Amygdala (tissue), 56 donors: ENCODE data around the gene SORCS3.

Experiments used
- DNase-seq, 56 donors: peaks; one replicate each; lab custom pipeline; 2025; lab: John Stamatoyannopoulos, UW

The SORCS3 gene

DNA sequence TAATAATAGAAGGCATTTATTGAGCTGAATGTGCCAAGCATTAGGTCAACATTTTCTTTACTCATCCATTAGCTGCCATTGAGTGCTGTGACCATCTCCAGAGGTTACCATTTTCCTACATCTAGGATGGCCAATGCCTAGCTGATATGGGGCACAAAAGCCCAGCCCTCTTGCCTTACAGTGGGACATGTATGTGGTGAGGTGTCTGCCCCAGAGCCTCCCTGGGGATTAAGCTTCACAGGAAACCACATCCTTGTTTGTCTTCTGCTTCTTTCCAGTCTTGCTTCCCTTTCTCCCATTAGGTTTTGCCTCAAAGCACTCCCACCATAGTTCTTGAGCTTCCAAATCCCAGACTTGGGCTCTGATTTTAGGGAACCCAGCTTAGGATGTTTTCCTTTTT lies 258.7 kb downstream of the SORCS3 start:
- no peak for DNase-seq

GRCh38 chr10:104903433-104903832 lies 262.3 kb downstream of the SORCS3 start:
- DNase-seq: no peak

DNA sequence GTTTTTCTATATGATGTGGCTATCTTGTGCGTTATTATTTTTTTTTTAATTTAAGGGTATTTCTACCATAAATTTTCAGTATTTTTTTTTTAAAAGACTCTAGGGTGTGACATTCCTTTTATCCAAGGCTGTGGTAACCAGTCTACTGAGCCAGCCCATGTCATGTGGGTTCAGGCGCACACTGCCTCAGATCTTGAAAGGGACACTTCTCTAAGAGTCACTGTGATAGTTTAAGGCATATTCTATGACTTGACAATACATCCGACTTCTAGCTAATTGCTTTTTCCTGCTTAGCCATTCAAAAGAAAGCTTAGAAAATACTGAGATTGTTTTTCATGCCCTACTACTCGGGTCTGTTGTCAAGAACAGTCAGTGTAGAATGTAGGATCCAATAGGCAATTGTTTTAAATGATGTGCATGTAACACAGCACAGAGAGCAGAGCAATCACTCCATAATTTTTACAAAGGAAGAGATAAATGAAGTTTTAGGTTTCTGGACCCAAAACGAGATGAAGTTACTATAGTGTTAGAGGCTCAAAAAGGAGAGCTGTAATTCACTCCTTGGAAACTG lies 263.7 kb downstream of the SORCS3 start:
- no peak for DNase-seq

GRCh38 chr10:104906112-104906511 lies 265.0 kb downstream of the SORCS3 start:
- no peak for DNase-seq

GRCh38 chr10:104907521-104907920 lies 266.4 kb downstream of the SORCS3 start:
- no peak for DNase-seq

DNA sequence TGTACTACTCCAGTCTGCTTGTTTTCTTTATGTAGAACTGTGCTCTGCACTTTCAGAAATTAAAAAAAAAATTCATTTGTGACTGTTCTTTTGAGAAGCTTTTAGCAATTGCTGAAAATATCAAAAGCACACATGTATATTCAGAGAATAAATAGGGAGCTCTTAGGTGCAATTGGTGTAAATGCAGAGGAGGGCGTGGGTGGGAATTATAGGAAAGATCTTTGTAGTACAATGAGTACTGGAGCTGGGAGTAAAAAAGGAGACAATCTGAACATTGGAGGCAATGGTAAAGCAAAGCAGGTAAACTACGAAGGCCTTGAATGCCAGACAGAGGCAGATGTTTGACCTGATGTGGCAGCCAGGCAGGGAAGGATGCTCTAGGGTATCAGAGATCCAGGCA lies 267.5 kb downstream of the SORCS3 start:
- peak in 1 of 56 donors; percentile 16 for DNase-seq

DNA sequence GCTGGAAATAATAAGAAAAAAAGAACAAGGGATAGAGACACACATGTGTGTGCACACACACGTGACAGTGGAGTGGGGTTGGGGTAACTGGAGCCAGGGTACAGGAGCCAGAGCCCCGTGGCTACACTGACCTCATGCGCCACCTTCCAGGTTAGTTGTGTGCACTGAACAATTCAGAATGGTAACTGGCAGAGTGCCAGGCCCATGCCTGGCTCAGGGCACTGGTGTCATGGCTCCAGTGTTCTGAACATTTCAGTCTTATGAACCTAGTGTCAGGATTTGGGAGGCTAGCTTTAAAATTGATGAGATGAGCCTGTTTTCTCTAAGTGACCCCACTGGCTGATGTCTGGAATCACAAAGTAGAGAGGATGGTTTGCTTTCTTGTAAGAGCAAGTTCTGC lies 269.6 kb downstream of the SORCS3 start:
- DNase-seq: no peak

DNA sequence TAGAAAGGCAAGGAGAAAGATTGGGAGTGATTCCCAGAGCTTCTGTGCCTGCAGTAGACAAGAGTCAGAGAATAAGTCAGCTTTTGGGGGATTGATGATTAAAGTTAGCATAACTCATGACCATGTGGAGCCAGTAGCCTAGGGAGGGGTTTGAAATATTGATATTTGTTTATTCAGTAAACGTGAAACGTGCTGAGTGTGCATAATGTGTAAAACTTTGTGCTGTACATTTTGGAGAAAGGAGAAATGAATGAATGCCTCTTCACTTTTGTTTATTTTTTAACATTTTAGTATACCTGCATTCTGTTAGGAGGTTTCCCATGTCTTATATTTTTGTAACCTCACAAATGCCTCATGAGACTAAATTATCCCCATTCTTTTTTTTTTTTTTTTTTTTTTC lies 272.3 kb downstream of the SORCS3 start:
- no peak for DNase-seq

GRCh38 chr10:104920476-104920875 lies 279.4 kb downstream of the SORCS3 start:
- DNase-seq: no peak

- no peak for DNase-seq
Measured at GRCh38 chr10:104921763-104922162, 280.7 kb downstream of the SORCS3 start.

DNA sequence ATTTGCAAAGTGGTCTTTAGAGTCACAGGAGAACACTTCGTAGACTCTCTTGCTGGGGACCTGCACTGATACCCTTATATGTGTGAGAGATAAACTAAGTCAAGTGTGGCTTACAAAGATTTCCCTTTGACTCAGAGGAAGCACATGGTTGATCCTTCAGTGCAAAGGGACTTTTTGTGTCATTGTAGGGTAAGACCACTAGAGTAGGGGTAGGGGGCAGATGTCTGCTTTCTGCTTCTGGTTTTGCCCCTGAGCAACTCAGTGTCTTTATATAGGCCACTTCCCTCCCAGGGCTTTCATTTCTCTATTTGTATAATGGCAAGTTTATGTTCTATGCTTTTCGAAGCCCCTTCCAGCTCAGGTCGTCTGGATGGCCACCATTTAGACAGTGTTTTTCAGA lies 281.7 kb downstream of the SORCS3 start:
- DNase-seq: no peak

GRCh38 chr10:104923501-104923900 lies 282.4 kb downstream of the SORCS3 start:
- DNase-seq: no peak

GRCh38 chr10:104924101-104924795 lies 283.2 kb downstream of the SORCS3 start:
- DNase-seq: no peak

- DNase-seq: peak in 10 of 56 donors; percentile 1 to 50 (median 8)
Measured at GRCh38 chr10:104925232-104925851, 284.3 kb downstream of the SORCS3 start.

GRCh38 chr10:104928734-104929133 lies 287.6 kb downstream of the SORCS3 start:
- no peak for DNase-seq

DNA sequence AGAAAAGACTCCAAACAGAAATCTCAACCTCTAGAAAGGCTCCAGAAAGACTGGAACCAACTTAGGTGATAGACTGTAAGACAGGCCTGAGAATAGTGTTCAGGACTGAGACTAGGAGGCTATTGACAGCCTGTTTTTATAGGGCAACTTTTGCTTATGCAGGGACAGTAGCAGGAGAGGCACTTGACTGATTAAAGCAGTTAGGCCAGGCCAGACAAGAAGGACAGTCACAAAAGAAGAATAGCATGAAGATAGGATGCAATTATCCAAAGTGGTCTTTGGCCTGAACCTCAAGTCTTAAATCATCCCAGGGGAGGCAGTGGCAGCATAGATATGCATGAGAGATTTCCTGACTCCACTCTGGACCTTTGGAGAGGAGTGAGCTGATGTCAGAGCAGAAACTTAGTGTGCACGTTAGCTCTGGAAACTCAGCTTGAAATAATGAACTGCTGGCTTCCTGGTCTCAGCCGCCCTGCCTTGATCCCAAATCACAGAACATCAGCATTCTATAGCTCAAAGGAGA lies 290.6 kb downstream of the SORCS3 start:
- no peak for DNase-seq

DNA sequence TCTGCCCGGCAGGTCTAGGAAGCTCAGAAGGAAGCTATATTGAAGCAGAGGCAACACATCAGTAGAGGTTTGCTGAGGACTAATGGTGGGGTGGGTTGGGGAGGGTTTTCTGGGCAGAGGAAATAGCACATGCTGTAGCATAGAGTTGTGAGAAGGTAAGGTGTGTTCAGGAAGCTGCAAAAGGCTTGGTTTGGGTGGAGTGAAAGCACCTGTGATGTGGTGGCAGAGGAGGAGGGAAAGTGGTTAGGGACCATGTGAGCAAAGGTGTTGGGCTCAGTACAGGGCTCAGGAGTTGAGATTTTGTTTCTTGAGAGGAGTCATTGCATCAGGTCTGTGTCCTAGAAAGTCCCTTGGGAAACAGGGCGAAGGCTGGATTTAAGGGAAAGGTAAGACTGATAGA lies 294.6 kb downstream of the SORCS3 start:
- DNase-seq: no peak

DNA sequence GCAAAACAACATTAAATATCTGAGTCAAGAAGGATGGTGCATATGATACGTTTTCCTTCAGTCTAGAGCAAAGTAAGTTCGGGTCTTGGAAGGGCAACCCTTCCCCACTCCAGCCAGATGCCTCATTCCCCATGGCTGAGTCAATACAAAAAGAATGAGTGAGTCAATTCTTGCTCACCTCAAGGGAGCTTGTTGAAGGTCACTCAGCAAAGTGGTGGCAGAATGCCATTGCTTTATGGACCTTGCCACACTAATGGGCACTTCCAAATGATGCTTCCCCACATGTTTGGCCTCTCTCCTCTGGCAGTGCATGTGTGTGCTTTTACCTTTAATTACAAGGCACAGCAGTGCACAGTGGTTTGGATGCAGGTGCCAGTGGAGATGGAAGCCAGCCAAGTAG lies 296.5 kb downstream of the SORCS3 start:
- DNase-seq: peak in 1 of 56 donors; percentile 7

DNA sequence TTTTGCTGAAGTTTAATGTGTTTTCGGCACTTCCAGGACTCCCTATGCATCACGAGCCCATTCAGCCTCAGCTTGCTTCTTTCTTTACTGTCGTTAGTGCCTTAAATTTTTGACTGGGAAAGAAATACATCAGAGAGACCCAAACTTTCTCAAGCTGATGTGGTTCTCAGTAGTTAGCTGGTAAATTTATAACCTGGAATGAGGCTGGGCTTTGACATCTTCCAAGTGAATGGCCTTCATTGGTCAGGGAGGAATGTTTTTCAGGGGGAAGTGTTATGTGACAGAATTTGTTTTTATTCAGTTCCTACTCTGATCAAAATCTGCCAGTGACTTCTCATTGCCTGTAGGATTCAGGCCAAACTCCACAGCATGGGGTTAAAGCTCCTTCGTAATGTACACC lies 296.9 kb downstream of the SORCS3 start:
- no peak for DNase-seq

GRCh38 chr10:104941662-104942061 lies 300.6 kb downstream of the SORCS3 start:
- no peak for DNase-seq

DNA sequence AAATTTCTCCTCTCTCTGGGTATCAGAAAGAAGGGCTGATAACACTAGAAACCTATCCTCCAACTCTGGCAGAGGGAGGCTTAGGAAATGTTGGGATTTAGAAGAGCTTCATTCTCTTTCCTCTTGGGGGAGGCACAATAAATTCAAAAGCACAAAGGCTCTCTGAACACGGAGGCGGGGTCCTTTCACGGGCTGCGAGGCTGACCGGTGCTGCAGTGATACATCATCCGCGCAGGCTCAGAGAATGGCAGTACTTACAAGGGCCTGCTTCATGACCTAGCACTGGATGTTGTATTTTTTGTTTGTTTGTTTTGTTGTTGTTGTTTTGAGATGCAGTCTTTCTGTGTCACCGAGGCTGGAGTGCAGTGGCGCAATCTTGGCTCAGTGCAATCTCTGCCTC lies 306.2 kb downstream of the SORCS3 start:
- no peak for DNase-seq
